GM12875 (cell line): ENCODE data around the gene ARHGEF7.

ENCODE experiments used
- H3K4me3 ChIP-seq: one replicate; pipeline ENCODE4 v1.5.1; 2011; ENCODE audit warnings: low read depth, low read length, control low read depth
- CTCF ChIP-seq: IDR thresholded peaks from 2 replicates; pipeline ENCODE4 v1.5.1; 2011; ENCODE audit warnings: low read depth, mild to moderate bottlenecking, control low read depth, inconsistent platforms, low read length, moderate library complexity, borderline replicate concordance; ENCODE audit not compliant: insufficient read depth

Gene ARHGEF7

GRCh38 chr13:111296417-111296816, 181.3 kb downstream of the ARHGEF7 start:
- no peak overlapping the region for H3K4me3 ChIP-seq
- no peak for TF ChIP-seq CTCF

GRCh38 chr13:111298214-111298975, 183.3 kb downstream of the ARHGEF7 start:
- no peak for TF ChIP-seq CTCF
- H3K4me3 ChIP-seq, result no peak overlapping the region

GRCh38 chr13:111302045-111302726, 187.1 kb downstream of the ARHGEF7 start:
- H3K4me3 ChIP-seq, result no peak overlapping the region
- no peak for TF ChIP-seq CTCF

GRCh38 chr13:111303559-111303958, 188.4 kb downstream of the ARHGEF7 start:
- no peak for TF ChIP-seq CTCF
- no peak overlapping the region for H3K4me3 ChIP-seq

GRCh38 chr13:111304041-111304544, 189.0 kb downstream of the ARHGEF7 start:
- no peak overlapping the region for H3K4me3 ChIP-seq
- TF ChIP-seq CTCF, result no peak

- H3K4me3 ChIP-seq, result no peak overlapping the region
- no peak for TF ChIP-seq CTCF
Observed at GRCh38 chr13:111304603-111305289, 189.6 kb downstream of the ARHGEF7 start.
